Fibroblast of pulmonary artery (primary cell): ENCODE measurements around the gene RPH3AL.
A peak's percentile ranks its signal among the peaks of the same experiment; 100 is the strongest.

Experiments
- DNase-seq: peaks from one replicate; pipeline ENCODE4 v3.0.0-alpha.2; 2010; ENCODE audit warnings: low read depth
- H3K4me3 ChIP-seq: replicated peaks from 2 replicates; pipeline ENCODE4 v1.5.1; 2011; ENCODE audit warnings: low read depth, mild to moderate bottlenecking, control low read depth, low read length, moderate library complexity
- TF ChIP-seq, protein P1 (sequence below): IDR thresholded peaks from 2 replicates; pipeline ENCODE4 v1.5.1; 2011; ENCODE audit warnings: mild to moderate bottlenecking, control low read depth, low read length, inconsistent platforms; ENCODE audit errors: missing control alignments

The RPH3AL gene

DNA sequence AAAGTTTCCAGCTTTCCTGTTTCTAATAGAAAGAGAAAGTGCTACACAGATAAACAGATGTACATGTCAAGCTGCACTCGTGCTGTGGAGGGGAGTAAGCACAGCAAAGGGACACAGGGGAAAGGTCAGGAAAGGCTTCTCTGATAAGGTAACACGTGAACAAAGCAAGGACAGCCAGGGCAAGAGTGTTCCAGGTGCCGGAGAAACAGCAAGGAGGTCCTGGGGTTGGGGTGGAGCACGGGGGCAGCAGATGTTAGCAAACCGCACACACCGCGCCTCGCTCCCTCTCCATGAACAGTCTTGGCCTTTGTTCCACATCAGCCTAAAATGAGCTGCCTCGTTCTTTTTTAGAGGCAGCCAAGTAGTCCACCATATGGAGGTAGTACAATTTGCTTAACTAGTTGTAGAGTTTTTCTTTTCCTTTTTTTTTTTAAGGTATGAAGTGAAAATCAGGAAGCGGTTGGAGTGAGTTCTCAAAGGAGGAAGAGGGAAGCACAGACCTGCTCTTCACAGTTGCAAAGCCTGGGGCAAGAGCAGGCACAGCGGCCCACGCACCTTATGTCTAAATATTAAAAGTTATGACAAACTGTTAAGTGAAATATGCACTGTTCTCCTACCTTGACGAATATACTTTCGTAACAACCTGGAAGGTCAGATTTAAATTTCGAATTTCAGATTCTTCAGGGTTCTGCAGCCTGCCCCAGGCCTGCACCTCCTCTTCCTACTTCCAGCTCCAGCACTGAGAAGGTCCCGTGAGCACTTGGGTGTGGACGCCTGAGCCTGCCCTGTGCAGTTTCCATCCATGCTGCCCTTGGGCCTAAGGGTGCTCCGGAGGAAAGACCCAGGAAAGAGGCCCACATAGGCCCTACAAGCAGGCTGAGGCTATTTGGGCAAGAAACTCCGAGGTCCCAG is 41.5 kb upstream of the RPH3AL start:
- no peak for DNase-seq
- TF ChIP-seq, protein P1, sequence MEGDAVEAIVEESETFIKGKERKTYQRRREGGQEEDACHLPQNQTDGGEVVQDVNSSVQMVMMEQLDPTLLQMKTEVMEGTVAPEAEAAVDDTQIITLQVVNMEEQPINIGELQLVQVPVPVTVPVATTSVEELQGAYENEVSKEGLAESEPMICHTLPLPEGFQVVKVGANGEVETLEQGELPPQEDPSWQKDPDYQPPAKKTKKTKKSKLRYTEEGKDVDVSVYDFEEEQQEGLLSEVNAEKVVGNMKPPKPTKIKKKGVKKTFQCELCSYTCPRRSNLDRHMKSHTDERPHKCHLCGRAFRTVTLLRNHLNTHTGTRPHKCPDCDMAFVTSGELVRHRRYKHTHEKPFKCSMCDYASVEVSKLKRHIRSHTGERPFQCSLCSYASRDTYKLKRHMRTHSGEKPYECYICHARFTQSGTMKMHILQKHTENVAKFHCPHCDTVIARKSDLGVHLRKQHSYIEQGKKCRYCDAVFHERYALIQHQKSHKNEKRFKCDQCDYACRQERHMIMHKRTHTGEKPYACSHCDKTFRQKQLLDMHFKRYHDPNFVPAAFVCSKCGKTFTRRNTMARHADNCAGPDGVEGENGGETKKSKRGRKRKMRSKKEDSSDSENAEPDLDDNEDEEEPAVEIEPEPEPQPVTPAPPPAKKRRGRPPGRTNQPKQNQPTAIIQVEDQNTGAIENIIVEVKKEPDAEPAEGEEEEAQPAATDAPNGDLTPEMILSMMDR, result no peak
- H3K4me3 ChIP-seq, result no peak overlapping the region

DNA sequence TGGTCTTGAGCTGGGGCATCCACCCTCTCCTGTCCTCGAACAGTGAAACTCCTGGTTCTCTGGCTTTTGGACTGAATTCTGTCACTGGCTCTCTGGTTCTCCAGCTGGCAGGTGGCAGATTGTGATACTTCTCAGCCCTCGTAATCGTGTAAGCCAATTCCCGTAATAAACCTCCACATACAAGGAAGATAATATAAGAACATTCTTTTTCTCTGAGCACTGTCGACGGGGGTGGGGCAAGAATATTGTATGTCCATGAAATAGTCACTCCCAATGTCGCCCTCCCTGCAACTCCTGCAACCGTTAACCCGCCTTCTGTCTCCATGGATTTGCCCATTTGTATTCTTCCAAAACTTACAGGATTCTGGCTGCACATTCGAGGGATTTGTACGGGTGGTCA is 39.2 kb upstream of the RPH3AL start:
- H3K4me3 ChIP-seq, result no peak overlapping the region
- DNase-seq, result no peak
- TF ChIP-seq, protein P1, result no peak

DNA sequence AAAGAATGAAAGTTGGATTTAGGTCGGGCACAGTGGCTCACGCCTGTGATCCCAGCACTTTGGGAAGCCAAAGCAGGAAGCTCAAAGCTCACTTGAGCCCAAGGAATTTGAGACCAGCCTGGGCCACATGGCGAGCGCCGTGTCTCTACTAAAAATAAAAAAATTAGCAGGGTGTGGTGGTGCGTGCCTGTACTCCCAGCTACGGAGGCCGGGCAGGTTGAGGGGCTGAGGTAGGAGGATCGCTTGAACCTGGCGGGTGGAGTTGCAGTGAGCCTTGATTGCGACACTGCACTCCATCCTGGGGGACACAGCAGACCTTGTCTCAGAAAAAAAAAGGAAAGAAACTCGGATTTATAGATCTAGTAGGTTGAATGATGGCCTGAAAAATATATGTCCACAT is 37.4 kb upstream of the RPH3AL start:
- no peak overlapping the region for H3K4me3 ChIP-seq
- TF ChIP-seq, protein P1, result no peak
- no peak for DNase-seq

- TF ChIP-seq, protein P1, result no peak
- H3K4me3 ChIP-seq, result no peak overlapping the region
- DNase-seq, result no peak
Observed at GRCh38 chr17:388087-388486, 35.5 kb upstream of the RPH3AL start.

- TF ChIP-seq, protein P1, result no peak
- no peak overlapping the region for H3K4me3 ChIP-seq
- peak; percentile 21 for DNase-seq
Observed at GRCh38 chr17:386141-386876, 33.7 kb upstream of the RPH3AL start.

DNA sequence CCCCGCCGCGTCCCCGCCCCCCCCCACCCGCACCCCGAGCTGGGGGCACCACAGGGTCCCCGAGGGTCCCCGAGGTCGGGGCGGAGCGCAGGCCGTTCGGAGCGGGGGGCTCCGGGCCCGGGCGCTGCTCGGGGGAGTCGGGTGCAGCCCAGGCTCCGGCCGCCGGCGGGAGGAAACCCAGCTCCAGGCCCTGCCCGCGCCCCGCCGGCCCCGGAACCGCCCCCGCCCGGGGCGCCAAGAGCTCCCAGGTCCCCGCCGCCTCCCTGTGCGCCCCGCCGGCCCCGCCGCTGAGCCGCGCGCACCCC is 33.2 kb upstream of the RPH3AL start:
- H3K4me3 ChIP-seq, result peak overlapping the region; percentile 17
- no peak for DNase-seq
- TF ChIP-seq, protein P1, result no peak
